ENCODE data around the gene USF1.

The USF1 gene

DNA sequence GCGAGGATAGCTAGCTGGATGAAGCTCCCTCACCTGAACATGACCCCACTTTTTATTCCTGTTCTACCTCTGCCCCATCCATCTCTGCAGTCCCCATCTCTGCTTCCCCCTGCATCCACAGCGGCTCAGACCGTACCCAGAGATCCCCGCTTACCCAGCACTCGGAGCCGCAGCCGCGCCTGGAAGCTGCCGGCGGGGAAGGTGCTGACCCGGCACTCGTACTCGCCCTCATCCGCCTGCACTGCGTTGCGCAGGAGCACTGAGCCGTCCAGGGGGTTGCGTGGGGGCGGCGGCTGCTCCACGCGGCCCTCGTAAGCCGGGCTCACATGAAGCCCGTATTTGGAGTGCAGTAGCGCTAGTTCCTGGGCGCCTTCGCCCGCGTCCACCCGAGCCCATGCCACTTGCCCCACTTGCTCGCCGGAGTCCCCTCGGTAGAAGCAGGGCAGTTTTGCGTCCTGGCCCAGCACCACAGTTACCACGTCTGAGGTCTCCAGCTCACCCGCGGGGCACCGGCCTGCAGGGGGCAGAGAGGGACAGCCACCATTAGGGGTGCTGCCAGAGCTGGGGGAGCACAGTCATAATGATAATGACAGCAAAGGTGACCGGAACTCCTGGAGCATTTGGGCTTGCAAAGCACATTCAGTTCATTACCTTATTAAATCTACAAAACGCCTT lies 33.8 kb upstream of the USF1 start:
- Histone ChIP-seq H3K4me3 (no peak overlapping the region), H3K36me3 (no peaks in the 10 kb centered on the region), H3K9me3 (no peaks in the 10 kb centered on the region), H3K9ac (no peak overlapping the region), H4K20me1 (no peaks in the 10 kb centered on the region), H3K27ac (no peak overlapping the region), H3K4me1 (no peaks in the 10 kb centered on the region), H3K4me2 (no peak overlapping the region), H3K27me3 (no peaks in the 10 kb centered on the region)
- TF ChIP-seq Cebpa-rat (IDR thresholded peaks at IDR 0.05), result no peak

- no peaks in the 10 kb centered on the region for H4K20me1 ChIP-seq
- no peaks in the 10 kb centered on the region for H3K36me3 ChIP-seq
- H3K9me3 ChIP-seq, result no peaks in the 10 kb centered on the region
- H3K4me1 ChIP-seq, result no peaks in the 10 kb centered on the region
- no peak overlapping the region for H3K27ac ChIP-seq
- H3K4me2 ChIP-seq, result no peak overlapping the region
- H3K27me3 ChIP-seq, result no peaks in the 10 kb centered on the region
- no peak overlapping the region for H3K9ac ChIP-seq
- TF ChIP-seq Cebpa-rat (IDR thresholded peaks at IDR 0.05), result no peak
- H3K4me3 ChIP-seq, result no peak overlapping the region
Measured at GRCh38 chr1:161077426-161077825, 31.6 kb upstream of the USF1 start.

DNA sequence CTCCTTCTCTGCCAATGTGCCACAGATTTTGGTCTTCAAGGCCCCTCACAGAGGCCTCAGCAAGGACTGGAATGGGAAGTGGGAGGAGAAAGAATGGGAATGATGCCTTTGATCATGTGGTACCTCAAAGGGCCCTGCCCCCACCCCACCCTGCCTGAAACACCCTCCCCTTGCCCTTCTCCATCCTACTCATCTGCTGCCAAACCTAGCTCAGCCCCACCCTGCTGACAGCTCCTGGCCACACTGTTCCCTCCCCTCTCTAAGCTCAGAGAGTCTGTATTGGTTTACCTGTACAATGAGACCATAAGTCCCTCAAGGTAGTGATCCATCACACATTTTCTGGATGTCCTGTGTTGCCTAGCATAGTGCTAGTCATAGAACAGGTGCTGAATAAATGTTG lies 30.6 kb upstream of the USF1 start:
- Histone ChIP-seq H4K20me1 (no peaks in the 10 kb centered on the region), H3K27me3 (no peaks in the 10 kb centered on the region), H3K4me3 (no peak overlapping the region), H3K9ac (no peak overlapping the region), H3K27ac (no peak overlapping the region), H3K4me2 (no peak overlapping the region), H3K9me3 (no peaks in the 10 kb centered on the region), H3K4me1 (peaks cover 8% of the 10 kb centered on the region), H3K36me3 (no peaks in the 10 kb centered on the region)
- no peak for TF ChIP-seq Cebpa-rat (IDR thresholded peaks at IDR 0.05)

- Histone ChIP-seq H3K4me3 (no peak overlapping the region), H3K4me2 (no peak overlapping the region), H3K9ac (no peak overlapping the region)
Measured at GRCh38 chr1:161074676-161075368, 29.0 kb upstream of the USF1 start.

GRCh38 chr1:161073474-161074121 lies 27.8 kb upstream of the USF1 start:
- Histone ChIP-seq H3K9me3 (no peaks in the 10 kb centered on the region), H3K4me2 (no peak overlapping the region), H4K20me1 (no peaks in the 10 kb centered on the region), H3K27ac (0 out of 2 replicates have a peak overlapping the region, but pooled peaks have one; percentile 22), H3K4me1 (peaks cover 24% of the 10 kb centered on the region), H3K4me3 (no peak overlapping the region), H3K36me3 (no peaks in the 10 kb centered on the region), H3K9ac (no peak overlapping the region), H3K27me3 (no peaks in the 10 kb centered on the region)
- TF ChIP-seq Cebpa-rat (IDR thresholded peaks at IDR 0.05), result no peak

More at GRCh38 chr1:161074676-161075368, 29.0 kb upstream of the USF1 start:
- H4K20me1 ChIP-seq, result no peaks in the 10 kb centered on the region
- H3K36me3 ChIP-seq, result no peaks in the 10 kb centered on the region
- no peaks in the 10 kb centered on the region for H3K9me3 ChIP-seq
- no peak overlapping the region for H3K27ac ChIP-seq
- H3K27me3 ChIP-seq, result no peaks in the 10 kb centered on the region
- no peak for TF ChIP-seq Cebpa-rat (IDR thresholded peaks at IDR 0.05)
- H3K4me1 ChIP-seq, result peaks cover 24% of the 10 kb centered on the region

- Histone ChIP-seq H3K36me3 (no peaks in the 10 kb centered on the region), H3K4me3 (no peak overlapping the region), H4K20me1 (peaks cover 2% of the 10 kb centered on the region; the same call in 1 of the 2 replicates), H3K4me1 (peaks cover 27% of the 10 kb centered on the region), H3K9ac (no peak overlapping the region), H3K4me2 (no peak overlapping the region), H3K9me3 (no peaks in the 10 kb centered on the region), H3K27me3 (no peaks in the 10 kb centered on the region), H3K27ac (0 out of 2 replicates have a peak overlapping the region, but pooled peaks have one; percentile 22)
- TF ChIP-seq Cebpa-rat (IDR thresholded peaks at IDR 0.05), result no peak
Measured at GRCh38 chr1:161072751-161073449, 27.1 kb upstream of the USF1 start.

DNA sequence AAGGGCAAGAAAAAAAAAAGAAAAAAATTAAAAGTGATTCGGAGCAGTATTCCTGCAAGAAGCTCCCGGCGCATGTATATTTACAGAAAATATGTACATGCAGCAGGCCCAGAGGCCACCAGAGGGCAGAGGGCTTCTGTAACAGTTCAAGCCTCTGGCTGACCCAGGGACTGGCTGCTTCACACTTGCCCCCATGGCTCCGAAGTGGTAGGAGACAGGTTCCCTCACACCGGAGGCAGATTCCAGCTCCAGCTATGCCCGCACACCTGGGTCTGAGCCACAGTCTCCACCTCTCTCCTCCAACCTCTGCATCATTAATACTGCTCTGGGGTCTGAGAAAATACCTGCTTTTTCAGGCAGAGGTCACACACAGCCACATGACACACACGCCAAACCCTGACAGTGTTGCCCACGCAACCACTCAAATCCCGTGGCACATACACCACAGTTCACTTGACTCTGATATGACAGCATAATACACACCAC lies 26.2 kb upstream of the USF1 start:
- Histone ChIP-seq H3K27ac (no peak overlapping the region), H3K4me3 (no peak overlapping the region), H4K20me1 (peaks cover 12% of the 10 kb centered on the region; the same call in 1 of the 2 replicates), H3K9ac (no peak overlapping the region), H3K4me1 (peaks cover 37% of the 10 kb centered on the region), H3K9me3 (no peaks in the 10 kb centered on the region), H3K36me3 (peaks cover 3% of the 10 kb centered on the region), H3K4me2 (peak overlapping the region; percentile 100; the same call in 1 of the 2 replicates), H3K27me3 (no peaks in the 10 kb centered on the region)
- TF ChIP-seq Cebpa-rat (IDR thresholded peaks at IDR 0.05), result no peak

GRCh38 chr1:161070761-161071160 lies 25.0 kb upstream of the USF1 start:
- Histone ChIP-seq H4K20me1 (peaks cover 20% of the 10 kb centered on the region; the same call in 1 of the 2 replicates), H3K9me3 (no peaks in the 10 kb centered on the region), H3K27me3 (no peaks in the 10 kb centered on the region), H3K27ac (peak overlapping the region; percentile 96), H3K4me1 (peaks cover 48% of the 10 kb centered on the region), H3K4me3 (no peak overlapping the region), H3K9ac (no peak overlapping the region), H3K4me2 (peak overlapping the region; percentile 100), H3K36me3 (peaks cover 14% of the 10 kb centered on the region)
- TF ChIP-seq Cebpa-rat (IDR thresholded peaks at IDR 0.05), result no peak

DNA sequence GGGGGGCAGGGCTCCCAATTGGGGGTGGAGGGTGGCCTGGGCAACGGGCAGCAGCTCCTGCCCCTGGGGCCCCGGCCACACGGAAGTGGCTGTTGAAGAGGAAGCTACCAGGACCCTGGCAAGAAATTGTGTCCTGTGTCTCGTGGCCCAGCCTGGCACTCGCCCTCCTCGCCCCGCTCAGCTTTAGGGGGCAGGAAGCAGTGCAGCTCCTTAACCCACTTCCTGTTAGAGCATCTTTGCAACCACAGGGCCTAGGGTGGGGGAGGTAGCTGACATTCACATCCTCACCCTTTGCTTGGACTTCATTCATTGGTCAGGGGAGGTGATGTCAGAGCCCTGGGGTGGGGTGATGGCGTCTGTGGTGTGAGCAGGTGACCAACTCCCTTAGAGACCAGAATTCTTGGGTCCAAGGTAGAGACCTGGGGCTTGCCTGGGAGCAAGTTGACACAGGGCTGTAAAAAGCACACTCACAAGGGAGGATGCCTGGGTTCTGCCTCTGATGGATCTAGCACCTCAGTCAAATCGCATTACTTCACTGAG lies 24.0 kb upstream of the USF1 start, which contains the start of gene ARHGAP30:
TSS of gene ARHGAP30 (minus strand) at position 161 of the 540 bp plus-strand sequence. CDS start 267 bp downstream, outside the sequence.
- Histone ChIP-seq H3K36me3 (peaks cover 14% of the 10 kb centered on the region), H3K4me2 (peak within 1 kb of the TSS; percentile 100)

More for the DNA sequence above, 24.0 kb upstream of the USF1 start, which contains the start of gene ARHGAP30:
- H3K4me1 ChIP-seq, result peaks cover 54% of the 10 kb centered on the region
- no peaks in the 10 kb centered on the region for H3K9me3 ChIP-seq
- H3K9ac ChIP-seq, result peak within 1 kb of the TSS; percentile 92
- H3K27me3 ChIP-seq, result no peaks in the 10 kb centered on the region
- TF ChIP-seq Cebpa-rat (IDR thresholded peaks at IDR 0.05), result no peak
- peak within 1 kb of the TSS; percentile 96 for H3K27ac ChIP-seq
- H4K20me1 ChIP-seq, result peaks cover 27% of the 10 kb centered on the region; the same call in 1 of the 2 replicates
- H3K4me3 ChIP-seq, result peak within 1 kb of the TSS; percentile 81

All from BLaER1 (cell line).